HG02642 (cell line): ENCODE measurements around the gene RAB38.

Experiments used
- ATAC-seq: cut with Tn5 transposase; IDR thresholded peaks from one replicate; pipeline ENCODE4 v1.9.1; 2021; ENCODE audit warnings: mild to moderate bottlenecking; ENCODE audit not compliant: unreplicated experiment, poor library complexity

The RAB38 gene

DNA sequence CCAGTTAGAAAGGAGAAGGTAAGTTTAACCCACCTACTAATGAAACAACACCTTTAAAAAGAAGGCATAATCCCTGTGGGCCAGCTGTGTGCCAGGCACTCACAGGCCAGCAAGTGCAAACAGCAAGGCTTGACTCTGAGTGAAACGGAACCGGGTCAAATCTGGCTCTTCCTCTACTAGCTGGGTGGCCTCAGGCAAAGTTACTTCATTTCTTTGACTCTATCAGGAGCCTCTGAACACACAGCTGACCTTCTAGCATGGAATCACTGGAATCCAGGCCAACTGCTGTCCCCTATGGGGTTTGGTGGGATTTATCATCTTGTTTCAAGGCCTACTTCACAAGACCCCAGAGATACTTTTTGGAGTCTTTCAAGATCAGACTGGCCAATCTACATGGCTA is 3.3 kb downstream of the RAB38 start:
- no peak for ATAC-seq

DNA sequence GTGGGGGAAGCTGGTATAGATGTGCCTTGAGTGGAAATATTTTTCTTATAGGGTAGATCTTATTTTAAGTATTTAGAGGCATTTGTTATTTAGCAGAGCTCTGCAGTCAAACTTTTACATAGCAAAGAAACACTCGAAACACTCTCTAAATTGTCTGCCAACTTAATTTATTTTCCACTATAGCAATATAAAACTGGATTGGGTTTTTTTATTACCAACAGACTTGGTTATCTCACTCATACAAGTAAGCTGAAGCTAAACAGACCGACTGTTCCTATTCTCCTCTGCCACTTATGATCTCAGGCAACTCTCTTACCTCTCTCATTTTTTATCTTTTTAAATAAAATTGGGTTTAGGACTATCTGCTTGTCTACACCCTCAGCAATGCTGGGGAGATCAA is 4.6 kb downstream of the RAB38 start:
- ATAC-seq = no peak

DNA sequence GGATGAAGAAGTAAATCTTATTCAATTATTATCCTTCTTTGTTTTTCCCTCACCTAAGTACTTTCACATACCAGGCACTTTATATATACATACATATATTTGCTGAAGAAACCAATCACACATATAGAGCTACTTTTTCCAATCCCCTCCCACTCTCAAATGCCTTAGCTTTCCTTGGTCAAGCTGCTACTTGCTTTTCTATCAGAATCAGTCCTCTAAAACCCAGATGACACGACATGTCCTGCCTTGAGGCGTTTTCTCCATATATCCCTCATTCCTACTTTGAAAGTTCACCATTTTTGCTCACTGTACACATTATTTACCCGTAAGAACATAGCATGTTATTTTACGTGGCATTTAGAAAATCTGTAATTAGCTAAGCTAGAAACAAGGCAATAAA is 5.4 kb downstream of the RAB38 start:
- no peak for ATAC-seq

DNA sequence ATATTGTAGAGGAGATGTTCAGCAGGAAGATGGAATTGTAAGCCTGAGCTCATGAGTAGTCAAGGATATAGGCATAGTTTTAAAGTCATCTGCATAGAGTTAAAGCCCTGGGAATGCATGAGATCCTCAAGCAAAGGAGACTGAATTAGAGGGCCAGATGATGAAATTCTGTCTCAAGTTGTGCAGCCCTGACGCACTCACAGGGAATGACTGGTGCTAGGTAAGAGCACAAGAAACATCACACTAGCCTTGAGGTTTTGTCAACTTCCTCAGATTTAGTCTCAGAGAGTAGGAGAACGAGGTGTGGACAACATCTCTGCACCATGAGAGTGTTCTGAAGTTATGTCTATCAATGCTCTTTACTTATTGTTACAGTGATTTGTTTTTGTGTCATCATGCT is 5.8 kb downstream of the RAB38 start:
- no peak for ATAC-seq

DNA sequence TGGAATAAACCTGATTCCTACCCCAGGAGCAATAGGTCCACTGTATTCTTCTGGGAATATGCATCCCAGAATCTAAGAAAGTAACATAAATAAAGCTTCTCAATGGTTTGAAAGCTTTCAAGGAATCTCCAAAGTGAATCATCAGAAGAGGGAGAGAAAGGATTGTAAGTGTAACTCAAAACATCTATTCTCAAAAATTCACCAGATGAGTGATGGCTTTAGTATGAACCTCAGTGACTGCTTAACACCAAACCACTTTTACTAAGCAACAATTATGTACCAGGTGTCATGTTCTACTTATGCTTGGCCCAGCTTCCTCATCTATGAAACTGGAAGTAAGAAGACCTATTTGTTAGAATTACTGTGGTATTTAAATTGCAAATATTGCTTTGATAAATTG is 7.4 kb downstream of the RAB38 start:
- no peak for ATAC-seq

DNA sequence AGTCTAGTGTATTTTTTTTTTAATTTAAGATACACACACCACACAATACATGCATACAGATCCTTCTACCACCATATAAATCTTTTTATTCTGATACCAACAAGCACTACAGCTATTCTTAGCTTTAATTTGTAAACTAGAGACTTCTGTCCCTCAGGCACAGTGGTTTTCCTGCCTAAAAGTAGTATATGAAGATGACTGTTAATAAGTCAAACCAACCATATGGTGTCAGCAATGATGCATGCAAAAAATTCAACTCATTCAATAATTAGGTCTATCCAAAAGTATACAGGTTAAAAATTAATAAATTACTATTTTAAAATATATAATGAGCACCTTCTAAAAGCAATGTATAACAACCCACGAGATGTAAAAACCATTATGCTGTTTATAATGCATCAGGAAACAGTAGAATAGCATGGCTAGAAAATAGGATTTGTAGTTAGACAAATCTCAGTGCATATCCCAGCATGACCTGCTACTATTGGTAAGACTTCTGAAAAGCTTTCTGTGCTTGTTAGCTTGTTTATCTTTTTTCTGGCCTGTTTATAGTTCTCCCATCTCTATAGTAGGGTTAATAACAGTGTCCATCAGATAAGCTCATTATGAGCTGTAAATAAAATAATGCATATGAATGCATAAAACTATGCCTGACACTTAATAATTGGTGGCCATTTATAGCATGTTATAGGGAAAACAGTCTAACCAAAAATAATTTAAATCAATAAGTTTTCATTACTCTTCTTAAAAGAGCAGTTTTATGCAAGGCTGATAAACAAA is 10.2 kb downstream of the RAB38 start:
- no peak for ATAC-seq

DNA sequence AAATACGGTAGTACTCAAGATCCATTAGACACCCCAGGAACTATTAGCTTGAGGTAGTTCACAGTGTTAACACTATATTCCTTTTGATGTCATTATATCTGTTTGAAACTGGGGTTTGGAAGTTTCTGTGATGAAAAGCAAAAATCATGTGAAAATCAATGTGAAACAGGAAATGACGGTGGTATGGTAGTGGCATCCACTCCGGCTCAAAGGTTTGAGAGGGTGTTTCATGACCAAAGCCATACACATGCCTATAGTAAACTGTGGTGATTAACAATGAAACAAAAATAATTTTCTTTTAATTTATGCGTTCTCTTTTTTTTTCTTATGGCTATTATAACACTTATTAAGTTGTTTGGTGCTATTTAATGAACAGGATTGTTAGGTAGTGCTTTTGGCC is 10.9 kb downstream of the RAB38 start:
- no peak for ATAC-seq

DNA sequence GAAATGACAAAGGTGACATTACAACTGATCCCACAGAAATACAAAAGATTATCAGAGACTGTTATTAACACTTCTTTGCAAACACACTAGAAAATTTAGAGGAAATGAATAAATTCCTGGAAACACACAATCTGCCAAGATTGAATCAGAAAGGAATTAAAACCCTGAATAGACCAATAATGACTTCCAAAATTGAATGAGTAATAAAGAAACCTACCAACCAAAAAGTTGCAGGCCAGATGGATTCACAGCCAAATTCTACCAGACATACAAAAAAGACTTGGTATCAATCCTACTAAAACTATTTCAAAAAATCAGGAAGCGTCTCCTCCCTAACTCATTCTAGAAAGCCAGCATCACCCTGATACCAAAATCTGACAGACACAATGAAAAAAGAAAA is 17.2 kb downstream of the RAB38 start:
- no peak for ATAC-seq

DNA sequence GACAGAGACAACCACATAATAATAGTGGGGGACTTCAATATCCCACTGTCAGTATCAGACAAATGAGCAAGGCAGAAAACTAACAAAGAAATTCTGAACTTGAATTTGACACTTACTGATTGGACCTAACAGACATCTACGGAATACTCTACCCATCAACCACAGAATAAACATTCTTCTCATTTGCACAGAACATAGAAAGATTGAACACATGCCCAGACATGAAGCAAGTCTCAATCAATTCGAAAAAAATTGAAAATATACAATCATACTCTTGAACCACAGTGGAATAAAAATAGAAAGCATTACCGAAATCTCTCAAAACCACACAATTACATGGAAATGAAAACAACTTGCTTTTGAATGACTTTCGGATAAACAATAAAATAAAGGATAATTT is 17.9 kb downstream of the RAB38 start:
- ATAC-seq = no peak

DNA sequence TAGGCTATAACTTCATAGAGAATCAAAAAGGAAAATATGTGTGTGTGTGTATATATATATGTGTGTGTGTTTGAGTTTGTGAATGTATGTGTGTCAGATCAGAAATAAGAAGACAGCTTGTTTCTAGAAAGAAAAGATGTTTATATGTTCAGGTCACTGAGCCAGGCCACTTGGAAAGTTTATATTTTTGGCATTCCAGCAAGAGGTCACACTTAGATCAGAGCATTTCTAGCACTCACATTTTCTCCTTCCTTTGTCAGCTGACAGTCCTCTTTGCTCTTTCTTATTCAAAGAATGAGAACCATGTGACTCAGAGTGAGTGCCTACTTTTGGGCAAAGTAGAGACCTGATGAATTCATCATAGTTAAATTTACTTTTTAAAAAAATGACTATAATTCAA is 22.9 kb downstream of the RAB38 start:
- ATAC-seq = no peak

DNA sequence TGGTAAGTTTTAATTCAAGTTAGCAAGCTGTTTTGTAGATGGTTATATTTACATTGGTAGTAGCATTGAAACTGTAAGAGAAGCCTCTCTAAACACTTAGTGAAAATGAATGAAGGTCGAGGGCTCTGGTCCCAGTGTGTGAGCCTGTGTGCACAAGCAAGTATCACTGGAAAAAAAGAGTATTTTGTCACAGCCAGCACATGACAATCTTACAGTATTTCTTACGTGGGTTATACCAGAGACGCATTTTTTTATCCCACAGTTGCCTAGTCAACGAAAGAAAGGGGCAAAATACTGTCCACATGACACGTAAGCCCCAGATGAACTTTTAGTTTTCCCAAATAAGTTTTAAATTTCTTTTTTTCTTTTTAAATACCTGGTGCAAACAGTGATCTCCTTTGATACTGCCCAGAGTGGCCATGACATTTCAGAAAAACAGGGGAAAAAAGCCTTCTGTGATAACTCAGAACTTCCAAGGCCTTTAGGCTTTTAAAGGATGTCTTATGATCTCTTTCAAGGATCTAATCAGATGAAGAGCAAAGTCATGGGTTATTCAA is 23.5 kb downstream of the RAB38 start:
- ATAC-seq = no peak

DNA sequence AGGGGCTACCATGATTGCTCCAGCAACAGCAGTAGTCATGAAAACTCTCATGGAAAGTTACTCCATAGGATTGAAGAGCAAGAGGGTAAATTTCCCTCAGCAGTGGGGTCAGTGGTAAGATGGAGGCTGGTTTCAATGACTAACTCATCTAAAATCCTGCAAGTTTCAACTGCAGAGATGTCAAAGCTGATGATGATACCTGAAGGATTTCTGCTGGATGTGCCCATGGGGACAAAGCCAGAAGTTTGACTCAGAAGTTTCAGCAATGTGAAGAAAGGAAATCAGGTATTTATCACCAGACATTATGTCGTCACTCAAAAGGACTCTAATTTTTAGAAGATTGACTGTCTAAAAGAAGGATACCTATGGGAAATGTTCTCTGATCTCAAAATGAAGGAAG is 29.1 kb downstream of the RAB38 start:
- no peak for ATAC-seq

DNA sequence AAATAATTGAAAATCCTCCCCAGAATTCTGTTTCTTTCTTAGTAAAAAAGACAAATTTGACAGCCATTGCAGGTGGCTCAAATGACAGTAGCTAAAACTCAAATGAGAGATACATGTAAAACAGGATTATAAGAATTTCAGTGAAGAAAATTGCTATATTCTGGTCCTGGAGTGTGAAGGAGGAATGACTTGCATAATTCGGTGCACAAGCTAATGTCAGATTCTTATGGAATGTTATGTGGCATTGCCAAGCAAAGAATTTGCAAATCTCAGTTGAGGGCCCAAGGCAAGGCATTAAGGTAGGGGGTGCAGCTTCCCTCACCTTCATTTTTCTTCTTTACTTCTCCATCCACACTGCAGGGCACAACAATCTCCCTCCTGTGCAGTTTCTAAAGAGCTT is 35.4 kb downstream of the RAB38 start:
- ATAC-seq = no peak

DNA sequence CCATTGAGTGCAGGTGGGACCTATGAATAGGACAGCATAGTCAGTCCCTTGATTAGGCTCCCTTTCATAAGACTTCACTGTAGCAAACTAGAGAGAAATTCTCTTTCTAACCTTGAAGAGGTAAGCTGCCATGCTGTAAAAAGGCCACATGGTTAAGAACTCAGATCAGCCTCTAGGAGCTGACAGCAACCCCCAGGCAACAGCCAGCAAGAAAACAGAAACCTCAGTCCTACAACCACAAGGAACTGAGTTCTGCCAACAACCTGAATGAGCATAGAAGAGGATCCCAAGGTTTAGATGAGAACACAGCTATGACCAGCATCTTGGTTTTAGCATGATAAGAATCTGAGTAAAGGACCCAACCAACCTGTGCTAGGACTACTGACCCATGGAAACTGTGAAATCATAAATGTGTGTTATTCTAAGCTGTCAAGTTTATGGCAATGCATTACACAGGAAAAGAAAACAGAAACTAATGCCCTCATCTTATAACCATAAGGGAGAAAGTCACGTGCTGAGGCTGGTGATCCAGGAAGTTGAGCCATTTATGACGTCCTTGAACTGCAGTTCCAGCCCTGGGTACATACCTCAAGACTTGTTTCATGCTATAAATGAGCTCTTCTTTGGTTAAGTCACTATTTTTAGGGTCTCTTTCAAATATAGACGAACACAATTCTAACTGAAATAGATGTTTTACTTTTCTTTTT is 43.3 kb downstream of the RAB38 start:
- no peak for ATAC-seq

DNA sequence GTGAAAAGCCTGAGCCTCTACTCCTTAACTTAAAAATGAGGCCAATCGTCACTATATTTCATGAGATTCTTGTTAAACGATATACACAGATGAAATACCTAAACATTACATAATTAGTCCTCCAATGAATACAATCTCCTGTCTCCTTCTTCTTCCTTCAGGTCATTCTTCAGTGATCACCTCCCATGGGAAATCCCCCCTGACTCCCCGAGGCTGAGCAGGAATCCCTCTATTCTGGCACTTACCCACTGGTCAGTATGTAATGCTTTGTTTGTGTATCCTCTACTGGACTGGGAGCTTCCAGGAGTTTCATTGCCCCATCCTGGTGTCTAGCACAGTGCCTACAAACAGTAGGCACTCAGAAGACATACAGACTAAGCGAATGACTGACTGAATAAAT is 52.3 kb downstream of the RAB38 start:
- ATAC-seq = no peak

DNA sequence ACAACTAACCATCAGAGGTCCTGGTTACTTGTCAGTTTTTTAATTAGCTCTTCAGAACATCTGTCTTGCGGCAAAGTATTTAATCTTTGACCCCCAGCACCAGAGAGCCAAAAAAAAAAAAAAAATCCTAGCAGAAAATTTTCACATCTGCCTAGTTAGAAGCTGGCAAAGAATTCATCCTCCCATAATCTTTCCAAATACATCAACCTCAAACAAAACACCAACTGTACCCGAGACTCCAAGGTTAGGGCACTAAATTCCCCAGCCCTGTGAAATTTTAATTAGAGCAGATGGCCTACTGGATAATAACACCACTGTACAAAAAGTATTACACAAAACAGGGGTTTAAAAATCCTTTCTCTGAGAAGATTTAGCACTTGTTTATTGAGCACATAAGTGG is 55.7 kb downstream of the RAB38 start:
- no peak for ATAC-seq

DNA sequence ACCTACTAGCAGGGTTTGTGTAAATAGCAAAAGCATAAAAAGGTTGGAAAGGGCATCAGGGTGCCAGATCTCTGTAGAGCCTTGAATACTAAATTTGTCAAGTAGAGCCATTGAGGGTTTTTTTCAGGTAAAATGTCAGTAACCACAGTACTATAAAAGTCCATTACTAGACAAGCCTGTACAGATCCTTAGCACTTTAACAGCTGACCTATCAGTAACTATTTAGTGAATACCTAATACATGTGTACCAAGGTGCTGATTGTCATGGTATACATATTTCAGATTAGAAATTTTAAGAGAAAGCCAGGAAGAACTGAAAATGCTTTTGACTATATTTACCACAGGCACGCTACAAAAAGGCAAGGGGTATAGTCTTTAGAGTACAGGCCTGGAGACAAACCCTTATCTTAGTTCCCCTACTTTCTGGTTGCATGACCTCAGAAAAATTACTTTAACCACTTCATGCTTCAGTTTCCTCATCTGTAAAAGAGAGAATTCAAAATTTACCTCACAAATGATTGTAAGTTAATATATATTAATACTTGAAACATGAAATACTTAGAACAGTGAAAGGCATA is 57.9 kb downstream of the RAB38 start:
- ATAC-seq = no peak

DNA sequence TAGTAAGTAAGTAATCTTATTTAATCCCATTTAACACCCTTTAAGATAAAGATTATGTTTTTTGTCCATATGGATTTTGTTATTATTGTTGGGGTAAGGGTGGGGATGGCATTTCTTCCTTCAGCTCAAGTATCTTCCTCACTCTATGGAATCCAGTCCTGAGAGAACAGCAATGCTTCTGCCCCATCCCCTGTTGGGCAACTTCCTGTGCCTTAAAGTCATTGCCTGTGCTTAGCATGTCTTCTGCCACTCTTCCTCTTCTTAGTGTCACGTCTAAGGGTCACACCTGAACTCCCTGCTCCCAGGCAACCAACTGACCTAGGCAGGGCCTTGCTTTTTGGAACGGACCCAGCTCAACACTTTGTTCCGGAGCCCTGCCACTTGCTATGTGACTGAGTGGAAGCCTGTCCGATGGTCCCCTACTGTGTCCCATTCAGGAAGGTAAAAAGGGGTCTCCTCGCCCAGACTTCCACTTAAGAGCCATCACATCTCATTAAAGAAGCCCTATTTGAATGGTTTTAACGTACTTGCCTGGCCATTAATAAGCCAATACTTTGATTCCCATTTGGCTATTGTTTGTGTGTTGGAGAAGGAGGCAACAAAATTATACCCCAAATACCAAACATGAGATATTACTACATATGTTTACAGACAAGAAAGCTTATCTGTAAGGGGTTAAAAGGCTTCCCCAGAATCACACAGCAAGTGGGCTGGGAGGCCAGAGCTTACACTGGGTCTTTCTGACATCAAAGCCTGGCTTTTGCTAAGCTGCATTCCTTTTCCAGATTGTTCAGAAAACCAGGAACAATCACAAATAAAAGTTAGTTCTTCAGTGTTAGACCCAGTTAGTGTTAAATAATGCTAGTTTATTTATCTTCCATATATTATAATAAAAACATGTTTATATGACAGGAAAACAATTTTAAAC is 59.2 kb downstream of the RAB38 start:
- ATAC-seq = no peak

DNA sequence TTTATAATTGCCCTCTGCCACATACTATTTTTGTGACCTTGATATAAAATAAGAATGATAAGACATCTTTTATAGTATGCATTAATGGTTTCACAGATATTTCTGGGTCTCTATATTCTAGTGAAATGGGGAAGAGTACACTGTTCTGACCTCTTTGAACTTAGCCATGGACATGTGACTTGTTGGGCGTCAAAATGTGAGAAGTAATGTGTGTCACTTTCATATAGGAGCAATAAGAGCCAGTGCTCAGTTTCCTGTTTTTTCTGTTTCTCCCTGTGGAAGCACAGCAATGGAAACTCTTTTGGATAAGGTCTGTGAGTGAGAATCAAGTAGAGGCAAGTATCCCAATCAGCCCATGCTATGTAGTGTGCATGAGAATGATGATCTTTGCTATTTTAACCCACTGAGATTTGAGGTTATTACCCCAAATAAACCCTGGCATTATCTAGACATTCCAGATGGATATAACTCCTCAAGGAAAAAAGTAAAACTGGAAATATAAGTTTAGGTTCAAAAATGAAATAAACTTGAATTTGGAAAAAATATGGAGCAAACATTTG is 60.7 kb downstream of the RAB38 start:
- ATAC-seq = no peak

DNA sequence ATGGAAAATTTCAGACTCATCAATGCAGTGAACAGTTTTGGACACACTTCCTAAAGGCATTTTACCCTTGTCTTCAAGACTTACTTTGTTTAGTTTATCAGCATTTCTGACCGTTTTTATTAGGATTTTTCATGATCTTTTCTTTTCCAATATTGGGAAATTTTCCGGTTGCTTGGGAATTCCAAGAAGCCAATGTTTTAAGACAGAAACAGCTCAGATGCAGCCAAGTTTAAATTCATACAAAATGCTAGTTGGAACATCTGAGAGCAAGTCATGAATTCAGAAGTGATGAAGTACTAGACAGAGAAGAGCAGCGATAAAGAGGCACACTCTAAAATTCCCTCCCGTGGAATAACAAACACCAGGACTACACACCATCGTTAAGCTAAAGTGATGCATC is 68.6 kb downstream of the RAB38 start:
- ATAC-seq = no peak
